ENCODE measurements around the gene KPNB1. TPM values are rescaled to one million over a fixed set of nuclear protein-coding genes. Genes with fewer than 3 reads are reported as not detected.

Gene KPNB1
- total RNA-seq, 4 donors from 2014 or later, result 164 to 205 (median 181) TPM

GRCh38 chr17:47733047-47733673, 83.4 kb downstream of the KPNB1 start, which contains the start of gene TBX21:
TBX21 (plus strand) TSS chr17:47733236; CDS start chr17:47733455, 219 bp downstream.
- H3K9me3 ChIP-seq, result no peaks in the 10 kb centered on the region
- H3K27me3 ChIP-seq, result peaks cover 0 to 68% of the 10 kb centered on the region in 2 donors
- H3K27ac ChIP-seq, result peak within 1 kb of the TSS in 1 of 4 donors; percentile 71
- H3K36me3 ChIP-seq, result no peaks in the 10 kb centered on the region
- peaks cover 0 to 16% (median 9%) of the 10 kb centered on the region in 4 donors for H3K4me1 ChIP-seq
- peak within 1 kb of the TSS; percentile 13 to 56 (median 42) for H3K4me3 ChIP-seq
- 0 to 2% methylated on average over 32 to 41 of the region's 73 CpGs for WGBS, 2 donors
- TF ChIP-seq CTCF (IDR thresholded peaks at IDR 0.05) (peak in 3 of 5 experiments; percentile 9 to 19 (median 17)), EP300 (IDR thresholded peaks at IDR 0.05) (no peak)
- peak in 1 of 2 donors; percentile 21 for DNase-seq (ENCODE audit: low spot score in 2 of 2)

GRCh38 chr17:47733674-47734410, 84.1 kb downstream of the KPNB1 start:
- WGBS, 2 donors, result 14 to 19% methylated on average over 31 to 47 of the region's 60 CpGs
- no peaks in the 10 kb centered on the region for H3K36me3 ChIP-seq
- DNase-seq (ENCODE audit: low spot score in 2 of 2), result no peak
- H3K4me3 ChIP-seq, result peak overlapping the region in 3 of 4 donors; percentile 13 to 56 (median 43)
- no peaks in the 10 kb centered on the region for H3K9me3 ChIP-seq
- peak overlapping the region in 1 of 4 donors; percentile 71 for H3K27ac ChIP-seq
- TF ChIP-seq EP300 (IDR thresholded peaks at IDR 0.05), result no peak
- TF ChIP-seq CTCF (IDR thresholded peaks at IDR 0.05), result no peak
- no peak for TF ChIP-seq POLR2A (IDR thresholded peaks at IDR 0.05)
- H3K27me3 ChIP-seq, result peaks cover 0 to 64% of the 10 kb centered on the region in 2 donors
- peaks cover 0 to 16% (median 9%) of the 10 kb centered on the region in 4 donors for H3K4me1 ChIP-seq

GRCh38 chr17:47735139-47735464, 85.4 kb downstream of the KPNB1 start:
- Histone ChIP-seq H3K4me1 (peaks cover 0 to 16% (median 9%) of the 10 kb centered on the region in 4 donors), H3K27me3 (peaks cover 0 to 51% of the 10 kb centered on the region in 2 donors), H3K36me3 (no peaks in the 10 kb centered on the region), H3K27ac (peak overlapping the region in 1 of 4 donors; percentile 50), H3K9me3 (no peaks in the 10 kb centered on the region), H3K4me3 (no peak overlapping the region)
- no peak for TF ChIP-seq POLR2A (IDR thresholded peaks at IDR 0.05)
- no peak for TF ChIP-seq EP300 (IDR thresholded peaks at IDR 0.05)
- no peak for TF ChIP-seq CTCF (IDR thresholded peaks at IDR 0.05)
- DNase-seq (ENCODE audit: low spot score in 2 of 2), result no peak
- 85 to 87% methylated on average over 3 of the region's 3 CpGs for WGBS, 2 donors

Small RNA genes within 50 kb of the gene (small RNA-seq; reads per million reads assigned to genes)
- not detected for gene AC015674.1

Other genes with a start within 250 kb of the KPNB1 start
- 100 to 1,000 TPM; 102 to 118 (median 115) TPM for gene NPEPPS, start 118.8 kb upstream of the KPNB1 start, total RNA-seq
- 10 to 100 TPM in 2 of 4 donors, 1 to 10 TPM in 2; 6.3 to 24.6 (median 9.8) TPM for gene TBKBP1, start 44.2 kb downstream of the KPNB1 start, total RNA-seq
- gene TBX21, start 83.3 kb downstream of the KPNB1 start, total RNA-seq, result 1 to 10 TPM in 3 of 4 donors, not detected in 1; 1.9 to 3.3 (median 2.1) TPM
- gene OSBPL7, start 171.9 kb downstream of the KPNB1 start, total RNA-seq, result 10 to 100 TPM in 2 of 4 donors, 1 to 10 TPM in 2; 8.6 to 19.5 (median 11.2) TPM
- gene MRPL10, start 181.6 kb downstream of the KPNB1 start, total RNA-seq, result 10 to 100 TPM; 23.4 to 33.4 (median 29.9) TPM
- gene LRRC46, start 181.8 kb downstream of the KPNB1 start, total RNA-seq, result under 1 TPM in 1 of 4 donors, not detected in 3; 0.60 TPM
- gene SCRN2, start 191.4 kb downstream of the KPNB1 start, total RNA-seq, result 10 to 100 TPM; 49.8 to 68.6 (median 56.6) TPM
- gene SP6, start 201.2 kb downstream of the KPNB1 start, total RNA-seq, result 1 to 10 TPM in 1 of 4 donors, under 1 TPM in 3; 0.30 to 1.3 (median 0.71) TPM
- gene SP2, start 246.3 kb downstream of the KPNB1 start, total RNA-seq, result 1 to 10 TPM; 5.9 to 7.2 (median 7.1) TPM

Measured in tibial nerve (tissue), 4 donors.